Measurements from ENCODE around the gene CTDSP1.

Gene CTDSP1

GRCh38 chr2:218425531-218425930 lies 25.9 kb downstream of the CTDSP1 start:
- DNase-seq (ENCODE audit: low spot score) = no peak

GRCh38 chr2:218427741-218428140 lies 28.1 kb downstream of the CTDSP1 start:
- no peak for DNase-seq (ENCODE audit: low spot score)

- no peak for DNase-seq (ENCODE audit: low spot score)
These were observed 29.3 kb downstream of the CTDSP1 start for GRCh38 chr2:218428846-218429558.

- DNase-seq (ENCODE audit: low spot score) = no peak
These were observed 30.4 kb downstream of the CTDSP1 start for GRCh38 chr2:218429911-218430692.

- no peak for DNase-seq (ENCODE audit: low spot score)
These were observed 31.1 kb downstream of the CTDSP1 start for GRCh38 chr2:218430721-218431120.

- no peak for DNase-seq (ENCODE audit: low spot score)
These were observed 32.2 kb downstream of the CTDSP1 start for GRCh38 chr2:218431878-218432277.

- DNase-seq (ENCODE audit: low spot score) = no peak
These were observed 33.2 kb downstream of the CTDSP1 start for GRCh38 chr2:218432676-218433365.

GRCh38 chr2:218434456-218434855 lies 34.8 kb downstream of the CTDSP1 start:
- DNase-seq (ENCODE audit: low spot score) = no peak

GRCh38 chr2:218435003-218435982 lies 35.6 kb downstream of the CTDSP1 start:
- DNase-seq (ENCODE audit: low spot score) = no peak

- no peak for DNase-seq (ENCODE audit: low spot score)
These were observed 37.3 kb downstream of the CTDSP1 start for GRCh38 chr2:218436992-218437391.

GRCh38 chr2:218437969-218438368 lies 38.3 kb downstream of the CTDSP1 start:
- no peak for DNase-seq (ENCODE audit: low spot score)

- DNase-seq (ENCODE audit: low spot score) = no peak
These were observed 38.9 kb downstream of the CTDSP1 start for GRCh38 chr2:218438596-218438995.

GRCh38 chr2:218444692-218445357 lies 45.2 kb downstream of the CTDSP1 start:
- DNase-seq (ENCODE audit: low spot score) = no peak

- no peak for DNase-seq (ENCODE audit: low spot score)
These were observed 45.9 kb downstream of the CTDSP1 start for GRCh38 chr2:218445602-218446001.

GRCh38 chr2:218446547-218446946 lies 46.9 kb downstream of the CTDSP1 start:
- DNase-seq (ENCODE audit: low spot score) = no peak

- no peak for DNase-seq (ENCODE audit: low spot score)
These were observed 47.4 kb downstream of the CTDSP1 start for GRCh38 chr2:218447072-218447471.

GRCh38 chr2:218448934-218449333 lies 49.3 kb downstream of the CTDSP1 start:
- DNase-seq (ENCODE audit: low spot score) = no peak

- DNase-seq (ENCODE audit: low spot score) = no peak
These were observed 52.4 kb downstream of the CTDSP1 start for GRCh38 chr2:218452079-218452478.

All from AG20443 (cell line).